Globus pallidus (tissue), 1 donor: ENCODE data around the gene SLC9A9.
"Not testable (repeated sequence)": the region's sequence is repeated elsewhere in the genome, so short reads cannot be mapped to it uniquely, and the experiment has no call there.

Source experiments
- DNase-seq: peaks from one replicate; pipeline ENCODE4 v3.0.0-alpha.2; 2015; ENCODE audit warnings: low spot score

The SLC9A9 gene

GRCh38 chr3:143551761-143552160, 296.5 kb downstream of the SLC9A9 start:
- DNase-seq = no peak

DNA sequence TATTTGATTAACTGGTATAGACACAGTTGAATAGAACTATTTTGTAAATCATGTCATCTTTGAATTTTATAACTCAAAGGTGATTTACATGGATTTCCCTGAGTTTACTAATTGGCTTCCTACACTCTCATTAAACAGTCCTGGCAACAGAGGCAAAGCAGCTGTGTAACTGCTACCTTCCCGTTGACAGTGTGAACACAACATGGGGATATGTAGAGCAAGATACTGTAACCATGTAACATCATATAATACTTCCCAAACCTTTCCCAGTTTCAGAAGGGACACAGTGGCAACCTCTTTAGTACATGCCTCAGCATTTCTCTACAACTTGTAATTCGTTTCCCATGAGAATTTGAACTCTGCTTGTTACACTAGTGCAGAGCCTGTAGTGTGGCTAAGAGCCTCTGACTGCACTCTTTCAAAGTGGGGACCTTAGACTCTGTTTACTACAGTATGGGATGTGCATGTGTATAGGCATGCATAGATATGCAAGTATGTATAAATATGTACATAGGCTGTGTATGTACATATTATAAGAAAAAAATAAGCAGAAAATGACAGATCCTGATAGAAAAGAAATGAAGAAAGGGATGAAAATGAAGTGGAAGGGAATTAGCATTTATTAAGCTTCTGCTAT, 299.3 kb downstream of the SLC9A9 start:
- no peak for DNase-seq

DNA sequence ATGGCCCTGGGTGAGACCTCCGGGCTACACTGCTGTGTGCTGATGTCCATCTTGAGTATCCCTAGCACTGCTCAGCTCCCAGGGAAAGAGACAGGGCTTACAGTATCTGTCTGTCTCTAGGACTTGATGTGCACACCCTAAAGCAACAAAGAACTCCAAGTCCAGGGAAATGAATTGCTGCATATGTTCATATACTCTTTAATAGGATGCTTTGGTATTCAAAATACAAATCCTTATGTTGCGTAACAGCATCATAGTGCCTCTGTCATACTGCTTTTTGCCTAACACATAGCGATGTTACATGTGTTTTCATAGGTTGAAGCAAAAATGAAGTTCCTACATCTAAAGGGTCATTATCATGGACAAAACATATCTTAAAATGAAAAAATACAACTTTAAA, 299.9 kb downstream of the SLC9A9 start:
- no peak for DNase-seq

DNA sequence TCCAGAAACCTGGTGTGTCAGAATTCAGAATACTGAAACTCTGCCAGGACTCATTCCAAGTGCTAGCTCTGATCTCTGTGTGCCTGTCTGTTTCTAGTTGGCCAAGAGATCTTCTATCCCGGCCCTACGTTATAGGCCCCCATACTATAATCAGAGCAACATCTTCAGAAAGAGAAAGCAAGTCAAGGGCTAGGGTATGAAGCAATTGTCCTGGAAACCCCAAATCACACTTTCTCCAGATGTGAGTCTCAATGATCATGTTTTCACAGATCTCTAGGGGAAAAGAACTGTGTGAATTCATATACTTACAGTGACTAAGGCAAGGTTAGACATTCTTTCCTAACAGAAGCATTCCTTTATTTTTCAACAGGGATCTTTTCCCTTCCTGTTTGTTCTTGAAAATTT, 309.7 kb downstream of the SLC9A9 start:
- no peak for DNase-seq

DNA sequence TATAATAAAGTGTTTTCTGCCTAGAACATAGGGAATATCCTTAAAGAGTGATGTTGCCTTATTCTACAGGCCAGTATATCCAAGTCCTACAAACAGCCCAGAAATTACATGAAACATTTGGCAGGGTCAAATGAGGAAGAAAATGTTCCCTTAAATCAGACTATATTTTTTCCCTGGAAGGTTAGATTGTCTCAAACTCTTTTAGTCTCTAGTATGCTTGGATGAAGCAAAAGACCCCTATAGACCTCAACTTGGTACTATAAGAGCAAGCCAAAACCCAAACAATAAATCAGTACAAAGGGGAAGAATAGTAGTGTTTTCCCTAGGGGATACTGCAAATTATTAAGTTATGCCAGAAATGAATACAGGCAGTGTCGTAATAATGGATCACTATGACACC, 310.2 kb downstream of the SLC9A9 start:
- no peak for DNase-seq

GRCh38 chr3:143536817-143537535, 311.3 kb downstream of the SLC9A9 start:
- no peak for DNase-seq

GRCh38 chr3:143535994-143536784, 312.1 kb downstream of the SLC9A9 start:
- DNase-seq = no peak

GRCh38 chr3:143533391-143533790, 314.9 kb downstream of the SLC9A9 start:
- no peak for DNase-seq

GRCh38 chr3:143532091-143532490, 316.2 kb downstream of the SLC9A9 start:
- no peak for DNase-seq

DNA sequence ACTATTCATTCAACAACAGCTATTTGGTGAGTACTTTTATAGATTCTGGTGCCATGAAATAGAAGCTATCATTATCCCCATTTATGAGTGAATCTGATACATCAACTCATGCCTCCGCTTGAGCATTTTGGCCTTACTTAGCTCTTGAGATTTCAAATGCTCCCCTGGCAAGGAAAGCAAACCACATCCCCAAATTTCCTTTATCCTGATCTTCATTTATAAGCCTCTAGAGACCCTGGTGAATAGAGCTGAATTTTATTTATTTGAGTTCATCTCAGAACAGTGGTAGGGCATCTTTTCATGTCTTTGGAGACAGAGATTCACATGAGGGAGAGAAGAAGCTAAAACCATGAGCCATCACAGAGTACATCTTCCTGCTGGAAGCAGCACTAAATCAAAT, 317.2 kb downstream of the SLC9A9 start:
- no peak for DNase-seq

GRCh38 chr3:143529798-143530197, 318.5 kb downstream of the SLC9A9 start:
- no peak for DNase-seq

DNA sequence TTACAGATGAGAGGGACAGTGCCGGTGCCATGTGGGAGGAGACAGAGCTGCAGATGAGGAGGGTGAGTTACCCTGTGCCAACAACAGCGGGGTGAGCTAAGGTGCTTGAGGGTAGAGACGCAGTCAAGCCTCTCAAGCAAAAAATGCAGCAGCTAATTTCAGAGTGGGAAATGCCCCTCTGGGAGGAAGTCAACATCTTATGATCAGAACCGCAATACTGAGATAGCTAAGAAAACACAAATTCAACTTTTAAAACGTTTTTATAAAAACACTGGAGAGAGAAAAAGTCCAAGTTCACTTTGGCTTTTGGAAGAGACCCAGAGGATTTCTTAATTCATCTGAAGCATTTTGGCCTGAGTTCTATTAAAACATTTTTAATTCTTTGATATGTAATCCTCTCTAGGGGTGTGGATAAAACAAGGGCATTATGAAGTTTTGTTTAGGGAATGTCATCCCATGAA, 319.2 kb downstream of the SLC9A9 start:
- peak; percentile 15 for DNase-seq

GRCh38 chr3:143526011-143526545, 322.2 kb downstream of the SLC9A9 start:
- DNase-seq = peak; percentile 15

DNA sequence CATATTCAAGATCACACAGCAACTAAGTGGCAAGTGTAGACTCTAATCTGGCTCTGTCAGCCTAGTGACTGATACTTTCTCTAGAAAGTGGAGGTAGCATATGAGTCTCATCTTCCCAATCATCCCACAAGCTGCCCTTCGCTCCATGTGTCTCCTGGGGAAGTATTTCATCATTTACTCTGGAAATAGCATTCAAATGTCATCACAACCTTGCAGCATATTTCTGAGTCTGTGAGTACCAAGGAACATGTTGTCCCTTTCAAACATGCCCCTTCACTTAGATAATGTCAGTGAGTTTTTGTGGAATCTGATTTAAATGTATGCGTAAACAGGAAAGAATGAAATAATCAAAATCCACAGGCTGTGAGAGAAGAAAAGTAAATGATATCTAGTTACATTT, 322.9 kb downstream of the SLC9A9 start:
- DNase-seq = no peak

GRCh38 chr3:143521803-143522202, 326.5 kb downstream of the SLC9A9 start:
- DNase-seq = no peak

- DNase-seq = not testable (repeated sequence)
Measured at GRCh38 chr3:143517131-143517530, 331.1 kb downstream of the SLC9A9 start.

DNA sequence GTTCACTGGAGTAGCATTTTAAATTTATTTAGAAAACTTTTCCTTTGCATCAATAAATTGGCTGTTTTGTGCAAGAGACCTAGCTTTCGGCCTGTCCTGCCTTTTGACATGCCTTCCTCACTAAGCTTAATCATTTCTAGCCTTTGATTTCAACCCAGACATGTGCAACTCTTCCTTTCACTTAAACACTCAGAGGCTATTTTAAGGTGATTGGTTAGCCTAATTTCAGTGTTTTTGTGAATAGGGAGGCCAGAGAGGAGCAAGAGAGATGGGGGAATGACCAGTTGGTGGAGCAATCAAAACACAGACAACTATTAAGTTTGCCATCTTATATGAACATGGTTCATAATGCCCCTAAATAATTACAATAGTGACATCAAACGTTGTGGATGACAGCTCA, 333.4 kb downstream of the SLC9A9 start:
- DNase-seq = no peak

GRCh38 chr3:143514109-143514508, 334.2 kb downstream of the SLC9A9 start:
- no peak for DNase-seq

GRCh38 chr3:143511174-143511879, 336.9 kb downstream of the SLC9A9 start:
- DNase-seq = no peak

GRCh38 chr3:143510601-143511000, 337.7 kb downstream of the SLC9A9 start:
- DNase-seq = no peak

- peak; percentile 10 for DNase-seq
Measured at GRCh38 chr3:143507735-143508580, 340.3 kb downstream of the SLC9A9 start.
